ENCODE results near the gene HNRNPDL.

HNRNPDL gene

GRCh38 chr4:82439088-82439487 lies 8.8 kb upstream of the HNRNPDL start:
- no peak for TF ChIP-seq CTCF (conservative IDR thresholded peaks at IDR 0.05)
- no peak overlapping the region for H3K27ac ChIP-seq

GRCh38 chr4:82437285-82438005 lies 7.2 kb upstream of the HNRNPDL start:
- no peak overlapping the region for H3K27ac ChIP-seq
- TF ChIP-seq CTCF (conservative IDR thresholded peaks at IDR 0.05) = no peak

- TF ChIP-seq CTCF (conservative IDR thresholded peaks at IDR 0.05) = no peak
- no peak overlapping the region for H3K27ac ChIP-seq
These were observed 6.5 kb upstream of the HNRNPDL start for GRCh38 chr4:82436780-82437179.

GRCh38 chr4:82436130-82436529 lies 5.9 kb upstream of the HNRNPDL start:
- no peak overlapping the region for H3K27ac ChIP-seq
- no peak for TF ChIP-seq CTCF (conservative IDR thresholded peaks at IDR 0.05)

GRCh38 chr4:82434949-82435348 lies 4.7 kb upstream of the HNRNPDL start:
- H3K27ac ChIP-seq = no peak overlapping the region
- no peak for TF ChIP-seq CTCF (conservative IDR thresholded peaks at IDR 0.05)

- H3K27ac ChIP-seq = no peak overlapping the region
- no peak for TF ChIP-seq CTCF (conservative IDR thresholded peaks at IDR 0.05)
These were observed 3.5 kb upstream of the HNRNPDL start for GRCh38 chr4:82433791-82434190.

GRCh38 chr4:82432596-82432995 lies 2.3 kb upstream of the HNRNPDL start:
- peak overlapping the region; percentile 99 for H3K27ac ChIP-seq
- no peak for TF ChIP-seq CTCF (conservative IDR thresholded peaks at IDR 0.05)

All from VCaP (cell line).